Neutrophil (primary cell): ENCODE results near the gene DLG5.

Source experiments
- H3K27ac ChIP-seq: fragments of 200-600 bp; sonication (generic); 2 replicates; pipeline ENCODE4 v1.5.1; 2016; ENCODE audit warnings: mild to moderate bottlenecking, moderate library complexity
- H3K27me3 ChIP-seq: fragments of 200-600 bp; sonication (generic); 2 replicates; pipeline ENCODE4 v1.6.0; 2016; ENCODE audit warnings: mild to moderate bottlenecking
- H3K36me3 ChIP-seq: fragments of 200-600 bp; sonication (generic); 2 replicates; pipeline ENCODE4 v1.5.1; 2017
- H3K4me1 ChIP-seq, 2 experiments: fragments of 200-600 bp in 1 of 2; sonication (generic) in 1 of 2; 1 replicate in 1 of 2; 2 replicates in 1 of 2; pipeline versions ENCODE4 v1.5.1 to v1.6.1; 2013 to 2016; ENCODE audit warnings: low read depth in 1 of 2, low read length in 1 of 2, mild to moderate bottlenecking in 1 of 2, moderate library complexity in 1 of 2; ENCODE audit not compliant: control insufficient read depth in 1 of 2, insufficient read depth in 1 of 2
- H3K4me3 ChIP-seq, 2 experiments: fragments of 200-600 bp in 1 of 2; sonication (generic) in 1 of 2; 1 replicate in 1 of 2; 2 replicates in 1 of 2; pipeline ENCODE4 v1.5.1; 2013 to 2016; ENCODE audit warnings: low read depth in 1 of 2, low read length in 1 of 2, mild to moderate bottlenecking in 1 of 2, moderate library complexity in 1 of 2
- H3K9me3 ChIP-seq: fragments of 200-600 bp; sonication (generic); 2 replicates; pipeline ENCODE4 v1.5.1; 2016
- CTCF ChIP-seq: fragments of 200-600 bp; sonication (generic); IDR thresholded peaks from 2 replicates; pipeline ENCODE4 v1.5.1; 2016; ENCODE audit warnings: antibody characterized with exemption

The DLG5 gene

DNA sequence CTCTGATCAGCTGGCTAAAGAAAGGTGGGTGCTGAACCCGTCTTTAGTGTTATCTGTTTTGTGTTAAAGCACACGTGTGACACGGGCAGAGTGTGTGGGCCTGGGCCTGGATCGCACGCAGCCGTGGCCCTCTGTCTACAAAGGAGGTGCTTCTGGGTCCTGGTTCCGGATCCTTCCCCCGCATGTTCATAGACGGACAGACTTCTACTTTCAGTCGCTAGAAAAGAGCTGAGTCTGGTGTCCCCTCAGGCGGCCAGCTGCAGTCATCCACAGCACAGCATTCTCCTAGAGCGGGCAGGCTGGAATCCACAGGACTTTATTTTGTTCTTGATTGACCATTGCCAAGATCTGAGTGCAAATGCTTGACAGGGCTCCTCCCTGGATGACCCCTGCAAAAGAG, 134.4 kb downstream of the DLG5 start:
- Histone ChIP-seq H3K9me3 (no peaks in the 10 kb centered on the region), H3K4me1 (no peaks in the 10 kb centered on the region), H3K36me3 (no peaks in the 10 kb centered on the region), H3K4me3 (no peak overlapping the region), H3K27ac (no peak overlapping the region), H3K27me3 (no peaks in the 10 kb centered on the region)
- TF ChIP-seq CTCF: no peak

DNA sequence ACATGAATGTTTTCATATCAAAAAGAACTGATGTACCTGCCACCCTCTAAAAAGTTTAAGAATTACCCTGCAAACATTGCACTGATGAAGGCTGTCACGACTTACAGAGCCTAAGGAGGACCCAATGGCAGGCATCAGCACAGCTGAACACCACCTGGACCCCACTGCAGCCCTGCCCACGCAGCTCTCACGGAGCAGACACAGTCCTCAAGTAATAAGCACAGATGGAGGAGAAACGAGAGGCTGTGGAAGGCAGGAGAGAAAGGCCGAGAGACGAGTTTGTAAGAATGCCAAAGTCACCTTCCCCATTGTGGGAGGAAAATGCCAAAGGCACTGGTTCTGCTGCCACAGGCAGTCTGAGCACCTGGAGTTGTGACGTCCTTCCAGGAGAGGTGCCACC, 135.0 kb downstream of the DLG5 start:
- Histone ChIP-seq H3K4me3 (no peak overlapping the region), H3K27ac (no peak overlapping the region), H3K27me3 (no peaks in the 10 kb centered on the region), H3K4me1 (no peaks in the 10 kb centered on the region), H3K36me3 (no peaks in the 10 kb centered on the region), H3K9me3 (no peaks in the 10 kb centered on the region)
- no peak for TF ChIP-seq CTCF

GRCh38 chr10:77789861-77790260, 136.7 kb downstream of the DLG5 start:
- Histone ChIP-seq H3K4me3 (no peak overlapping the region), H3K36me3 (no peaks in the 10 kb centered on the region), H3K4me1 (no peaks in the 10 kb centered on the region)

GRCh38 chr10:77789016-77789415, 137.5 kb downstream of the DLG5 start:
- Histone ChIP-seq H3K9me3 (no peaks in the 10 kb centered on the region), H3K4me3 (no peak overlapping the region), H3K27me3 (no peaks in the 10 kb centered on the region), H3K36me3 (no peaks in the 10 kb centered on the region), H3K4me1 (no peaks in the 10 kb centered on the region), H3K27ac (no peak overlapping the region)
- no peak for TF ChIP-seq CTCF

More at GRCh38 chr10:77789861-77790260, 136.7 kb downstream of the DLG5 start:
- no peaks in the 10 kb centered on the region for H3K27me3 ChIP-seq
- no peak for TF ChIP-seq CTCF
- H3K9me3 ChIP-seq: no peaks in the 10 kb centered on the region
- no peak overlapping the region for H3K27ac ChIP-seq

DNA sequence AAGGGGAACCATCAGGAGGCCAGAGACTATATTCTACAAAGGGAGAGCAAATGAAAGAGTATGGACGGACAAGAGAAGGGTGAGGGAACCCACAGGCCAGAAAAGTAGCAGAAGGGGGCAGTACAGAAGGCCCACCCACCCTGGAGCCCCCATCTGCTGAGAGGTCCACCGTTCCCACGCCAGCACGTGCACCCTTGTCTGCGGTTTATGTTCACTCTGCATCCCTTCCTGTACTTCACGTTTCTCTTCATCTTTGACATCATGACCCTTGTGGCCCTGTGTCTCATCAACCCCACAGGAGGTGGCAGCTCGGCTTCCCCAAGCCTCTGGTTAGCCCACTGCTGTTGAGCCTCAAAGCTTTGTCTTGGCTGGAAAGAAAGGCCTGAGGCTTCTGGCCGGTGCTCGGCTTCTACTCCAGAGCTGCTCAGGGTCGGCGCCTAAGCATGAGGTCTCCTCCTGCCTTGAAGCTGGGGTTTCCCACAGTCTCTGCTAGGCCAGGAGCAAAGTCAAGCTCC, 138.0 kb downstream of the DLG5 start:
- Histone ChIP-seq H3K36me3 (no peaks in the 10 kb centered on the region), H3K27ac (no peak overlapping the region), H3K4me1 (no peaks in the 10 kb centered on the region), H3K9me3 (no peaks in the 10 kb centered on the region), H3K4me3 (no peak overlapping the region), H3K27me3 (no peaks in the 10 kb centered on the region)
- TF ChIP-seq CTCF: no peak

DNA sequence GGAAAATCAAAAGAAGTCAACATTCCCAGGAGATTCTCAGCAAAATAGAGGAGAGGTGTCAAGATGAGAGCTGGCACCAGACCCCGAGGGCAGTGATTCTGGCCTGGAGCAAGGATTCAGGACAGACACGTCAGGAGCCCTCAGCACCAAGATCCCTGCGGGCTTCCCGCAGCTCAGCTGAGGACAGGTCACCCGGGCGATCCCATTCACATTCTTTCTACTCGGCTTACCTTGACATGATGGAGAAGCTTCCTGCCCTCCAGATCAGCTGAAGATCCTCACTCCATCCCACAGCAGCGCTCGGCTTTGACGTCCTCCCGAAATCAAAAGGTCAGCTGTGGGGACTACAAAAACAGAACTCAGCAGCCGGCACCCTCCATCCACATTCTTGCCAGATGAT, 139.1 kb downstream of the DLG5 start:
- Histone ChIP-seq H3K27me3 (no peaks in the 10 kb centered on the region), H3K9me3 (no peaks in the 10 kb centered on the region), H3K4me3 (no peak overlapping the region), H3K27ac (no peak overlapping the region), H3K4me1 (no peaks in the 10 kb centered on the region), H3K36me3 (no peaks in the 10 kb centered on the region)
- TF ChIP-seq CTCF: no peak
